Measurements from ENCODE around the gene NOTCH1.

Gene NOTCH1

DNA sequence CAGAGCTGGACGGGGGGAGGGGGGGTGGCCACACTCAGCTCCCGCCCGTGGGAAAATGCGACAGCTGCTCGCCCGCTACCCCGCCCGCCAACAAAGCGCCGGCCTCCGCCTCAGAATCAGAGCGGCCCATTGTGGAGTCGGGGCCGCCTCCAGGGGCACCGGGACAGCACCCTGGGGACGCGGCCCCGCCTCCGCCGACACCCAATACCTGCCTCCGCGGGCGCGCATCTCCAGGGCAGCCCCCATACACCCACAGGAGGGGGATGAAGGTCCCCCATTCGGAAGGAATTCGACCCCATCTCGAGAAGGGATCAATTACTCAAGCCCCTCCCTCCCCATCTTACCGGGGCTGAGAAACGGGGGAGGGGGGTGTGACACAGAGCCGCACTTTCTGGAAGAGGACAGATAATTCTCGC lies 1.3 kb downstream of the NOTCH1 start:
- Histone ChIP-seq H3K9ac (ENCODE audit: low read length) (peak overlapping the region; percentile 23), H3K23ac (ENCODE audit: low read length) (no peak overlapping the region), H3K36me3 (ENCODE audit: control insufficient read depth in 1 of 2, insufficient read depth in 2 of 2, low read length in 2 of 2) (peaks cover 0 to 20% of the 10 kb centered on the region in 2 experiments), H4K12ac (ENCODE audit: low read depth, low read length) (no peak overlapping the region), H3K4me2 (ENCODE audit: low read length) (peak overlapping the region; percentile 73), H3K4me1 (ENCODE audit: control insufficient read depth in 1 of 2, insufficient read depth in 2 of 2, low read length in 2 of 2) (peaks cover 25 to 28% of the 10 kb centered on the region in 2 experiments), H2AK5ac (ENCODE audit: low read length) (no peak overlapping the region), H2BK120ac (ENCODE audit: insufficient read depth, low read length, poor library complexity) (no peak overlapping the region), H3K79me2 (ENCODE audit: control insufficient read depth, insufficient read depth, low read length, poor library complexity) (peaks cover 7% of the 10 kb centered on the region), H3K27me3 (ENCODE audit: insufficient read depth, low read length) (peaks cover 12% of the 10 kb centered on the region), H4K8ac (ENCODE audit: low read depth, low read length) (no peak overlapping the region), H3K4me3 (ENCODE audit: low read depth, low read length) (peak overlapping the region; percentile 77), H3K4ac (ENCODE audit: low read depth, low read length) (no peak overlapping the region), H2AFZ (ENCODE audit: insufficient read depth, low read length, poor library complexity) (peak overlapping the region; percentile 6), H4K91ac (ENCODE audit: low read depth, low read length) (no peak overlapping the region), H3K9me3 (ENCODE audit: insufficient read depth, low read depth, low read length) (peaks cover 2% of the 10 kb centered on the region), H2BK5ac (ENCODE audit: low read depth, low read length, poor library complexity) (no peak overlapping the region), H3K18ac (ENCODE audit: low read length) (peak overlapping the region; percentile 29), H3K79me1 (ENCODE audit: low read length) (peaks cover 14% of the 10 kb centered on the region), H3K14ac (ENCODE audit: low read length) (peak overlapping the region; percentile 30), H3K27ac (ENCODE audit: low read depth, low read length) (no peak overlapping the region), H2BK12ac (ENCODE audit: low read length) (no peak overlapping the region)
- no CpG with 5 or more reads among the region's 31 CpGs for WGBS (ENCODE audit: extremely low coverage, insufficient coverage, insufficient read length)
- peak in 1 of 2 donors; percentile 22 for DNase-seq

DNA sequence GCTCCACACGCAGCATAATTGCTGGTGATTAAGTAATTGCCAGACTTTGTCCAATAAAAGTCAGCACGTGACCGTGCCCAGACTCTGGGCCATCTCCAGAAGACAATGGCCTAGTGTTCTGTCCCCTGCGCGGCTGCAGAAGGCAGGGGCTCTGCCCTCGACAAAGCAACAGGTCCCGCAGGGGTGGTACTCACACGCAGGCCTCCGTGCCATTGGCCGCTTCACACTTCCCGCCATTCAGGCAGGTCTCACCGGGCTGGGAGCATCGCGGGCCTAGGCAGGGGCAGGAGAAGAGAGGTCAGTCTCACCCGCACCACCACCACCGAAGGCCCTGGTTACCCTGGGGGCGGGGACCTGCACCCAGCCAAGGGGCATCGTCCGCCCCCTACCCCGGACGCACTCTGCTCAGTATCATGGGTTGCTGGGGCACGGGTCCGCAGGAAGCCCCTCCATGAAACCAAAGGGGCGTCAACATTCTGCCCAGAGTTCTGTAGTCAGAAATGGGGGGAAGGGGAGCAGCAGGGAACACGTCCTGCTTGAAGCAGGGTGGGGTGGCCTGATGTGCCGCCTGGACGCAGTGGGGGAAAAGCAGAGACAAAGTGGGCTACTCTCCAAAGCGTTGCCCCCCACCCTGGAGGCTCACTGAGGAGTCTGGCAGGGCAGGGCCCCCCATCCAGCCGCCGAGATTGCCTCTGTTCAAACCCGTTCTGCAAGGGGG lies 1.9 kb downstream of the NOTCH1 start:
- no peak overlapping the region for H3K27ac ChIP-seq (ENCODE audit: low read depth, low read length)
- H3K9me3 ChIP-seq (ENCODE audit: insufficient read depth, low read depth, low read length), result peaks cover 2% of the 10 kb centered on the region
- H4K8ac ChIP-seq (ENCODE audit: low read depth, low read length), result peak overlapping the region; percentile 7
- H2BK12ac ChIP-seq (ENCODE audit: low read length), result no peak overlapping the region
- H3K4me3 ChIP-seq (ENCODE audit: low read depth, low read length), result peak overlapping the region; percentile 77
- peaks cover 7% of the 10 kb centered on the region for H3K79me2 ChIP-seq (ENCODE audit: control insufficient read depth, insufficient read depth, low read length, poor library complexity)
- H2BK5ac ChIP-seq (ENCODE audit: low read depth, low read length, poor library complexity), result no peak overlapping the region
- H3K23ac ChIP-seq (ENCODE audit: low read length), result no peak overlapping the region
- H3K79me1 ChIP-seq (ENCODE audit: low read length), result peaks cover 13% of the 10 kb centered on the region
- no peak overlapping the region for H2BK120ac ChIP-seq (ENCODE audit: insufficient read depth, low read length, poor library complexity)
- no peak overlapping the region for H3K4ac ChIP-seq (ENCODE audit: low read depth, low read length)
- no peak overlapping the region for H2AK5ac ChIP-seq (ENCODE audit: low read length)
- DNase-seq, result no peak
- peak overlapping the region; percentile 73 for H3K4me2 ChIP-seq (ENCODE audit: low read length)
- H2AFZ ChIP-seq (ENCODE audit: insufficient read depth, low read length, poor library complexity), result no peak overlapping the region
- H3K36me3 ChIP-seq (ENCODE audit: control insufficient read depth in 1 of 2, insufficient read depth in 2 of 2, low read length in 2 of 2), result peaks cover 0 to 20% of the 10 kb centered on the region in 2 experiments
- no peak overlapping the region for H4K91ac ChIP-seq (ENCODE audit: low read depth, low read length)
- no CpG with 5 or more reads among the region's 31 CpGs for WGBS (ENCODE audit: extremely low coverage, insufficient coverage, insufficient read length)
- H3K14ac ChIP-seq (ENCODE audit: low read length), result no peak overlapping the region
- H3K27me3 ChIP-seq (ENCODE audit: insufficient read depth, low read length), result peaks cover 12% of the 10 kb centered on the region
- H3K18ac ChIP-seq (ENCODE audit: low read length), result no peak overlapping the region
- no peak overlapping the region for H3K9ac ChIP-seq (ENCODE audit: low read length)
- peaks cover 25 to 28% of the 10 kb centered on the region in 2 experiments for H3K4me1 ChIP-seq (ENCODE audit: control insufficient read depth in 1 of 2, insufficient read depth in 2 of 2, low read length in 2 of 2)
- H4K12ac ChIP-seq (ENCODE audit: low read depth, low read length), result no peak overlapping the region

DNA sequence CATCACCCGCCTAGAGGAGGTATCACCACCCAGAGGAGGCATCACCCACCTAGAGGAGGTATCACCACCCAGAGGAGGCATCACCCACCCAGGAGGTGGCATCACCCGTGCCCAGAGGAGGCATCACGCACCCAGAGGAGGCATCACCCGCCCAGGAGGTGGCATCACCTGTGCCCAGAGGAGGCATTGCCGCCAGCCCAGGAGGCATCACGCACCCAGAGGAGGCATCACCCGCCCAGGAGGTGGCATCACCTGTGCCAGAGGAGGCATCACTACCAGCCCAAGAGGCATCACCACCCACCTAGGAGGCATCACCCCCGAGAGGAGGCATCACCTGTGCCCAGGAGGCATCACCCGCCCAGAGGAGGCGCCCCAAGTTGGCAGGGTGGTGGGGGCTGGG lies 2.6 kb downstream of the NOTCH1 start:
- Histone ChIP-seq H2AK5ac (ENCODE audit: low read length) (no peak overlapping the region), H3K14ac (ENCODE audit: low read length) (no peak overlapping the region), H3K27ac (ENCODE audit: low read depth, low read length) (no peak overlapping the region), H3K4me2 (ENCODE audit: low read length) (no peak overlapping the region), H3K79me1 (ENCODE audit: low read length) (peaks cover 13% of the 10 kb centered on the region), H3K9me3 (ENCODE audit: insufficient read depth, low read depth, low read length) (peaks cover 2% of the 10 kb centered on the region), H4K91ac (ENCODE audit: low read depth, low read length) (no peak overlapping the region), H3K27me3 (ENCODE audit: insufficient read depth, low read length) (peaks cover 12% of the 10 kb centered on the region), H2BK5ac (ENCODE audit: low read depth, low read length, poor library complexity) (no peak overlapping the region), H3K4me3 (ENCODE audit: low read depth, low read length) (no peak overlapping the region), H4K8ac (ENCODE audit: low read depth, low read length) (no peak overlapping the region), H2BK12ac (ENCODE audit: low read length) (no peak overlapping the region), H3K18ac (ENCODE audit: low read length) (no peak overlapping the region), H3K9ac (ENCODE audit: low read length) (no peak overlapping the region), H2AFZ (ENCODE audit: insufficient read depth, low read length, poor library complexity) (no peak overlapping the region), H2BK120ac (ENCODE audit: insufficient read depth, low read length, poor library complexity) (no peak overlapping the region), H4K12ac (ENCODE audit: low read depth, low read length) (no peak overlapping the region), H3K79me2 (ENCODE audit: control insufficient read depth, insufficient read depth, low read length, poor library complexity) (peaks cover 7% of the 10 kb centered on the region), H3K23ac (ENCODE audit: low read length) (no peak overlapping the region), H3K4ac (ENCODE audit: low read depth, low read length) (no peak overlapping the region), H3K4me1 (ENCODE audit: control insufficient read depth in 1 of 2, insufficient read depth in 2 of 2, low read length in 2 of 2) (peaks cover 25 to 28% of the 10 kb centered on the region in 2 experiments), H3K36me3 (ENCODE audit: control insufficient read depth in 1 of 2, insufficient read depth in 2 of 2, low read length in 2 of 2) (peaks cover 0 to 20% of the 10 kb centered on the region in 2 experiments)
- DNase-seq, result no peak
- no CpG with 5 or more reads among the region's 10 CpGs for WGBS (ENCODE audit: extremely low coverage, insufficient coverage, insufficient read length)

DNA sequence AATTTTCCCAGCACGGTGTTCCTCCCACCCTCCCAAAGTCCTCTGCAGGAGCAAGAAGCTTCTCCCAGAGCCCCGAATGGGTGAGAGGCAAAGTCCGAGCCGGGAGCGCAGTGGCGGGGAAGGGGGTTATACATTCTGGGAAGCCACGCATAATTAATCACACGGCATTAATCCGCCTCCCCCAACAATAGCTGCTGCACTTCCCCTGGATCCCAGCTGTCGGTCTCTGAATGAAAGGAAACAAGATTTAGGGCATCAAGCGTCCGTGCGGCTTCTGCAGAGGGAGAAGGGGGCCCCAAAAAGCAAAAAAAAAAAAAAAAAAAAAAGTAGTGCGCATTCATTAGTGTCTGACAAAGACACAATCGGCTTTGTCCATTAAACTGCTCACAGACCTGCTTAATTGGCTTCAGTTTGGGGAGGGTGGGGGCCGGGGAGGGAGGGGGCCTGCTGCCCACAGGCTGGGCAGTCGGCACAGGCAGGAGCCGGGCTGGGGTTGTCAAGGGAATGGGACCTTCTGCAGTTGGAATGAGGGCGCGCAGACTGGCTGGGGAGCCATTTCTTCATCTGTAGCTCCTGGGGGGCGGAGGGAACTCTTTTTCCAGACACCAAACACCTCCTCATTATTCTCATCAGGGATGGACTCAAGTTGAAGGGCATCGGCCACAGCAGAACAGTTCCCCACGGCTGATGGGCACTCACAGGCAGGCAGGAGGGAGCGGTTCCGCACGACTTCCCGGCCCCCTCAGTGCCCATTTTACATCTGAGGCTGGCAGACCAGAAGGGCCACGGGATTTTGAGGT lies 3.4 kb downstream of the NOTCH1 start:
- no peak overlapping the region for H2AFZ ChIP-seq (ENCODE audit: insufficient read depth, low read length, poor library complexity)
- no peak overlapping the region for H2AK5ac ChIP-seq (ENCODE audit: low read length)
- no peak overlapping the region for H3K23ac ChIP-seq (ENCODE audit: low read length)
- DNase-seq, result no peak
- H2BK5ac ChIP-seq (ENCODE audit: low read depth, low read length, poor library complexity), result no peak overlapping the region
- no CpG with 5 or more reads among the region's 28 CpGs for WGBS (ENCODE audit: extremely low coverage, insufficient coverage, insufficient read length)
- H3K18ac ChIP-seq (ENCODE audit: low read length), result no peak overlapping the region
- H2BK12ac ChIP-seq (ENCODE audit: low read length), result no peak overlapping the region
- H3K4me3 ChIP-seq (ENCODE audit: low read depth, low read length), result no peak overlapping the region
- no peak overlapping the region for H4K91ac ChIP-seq (ENCODE audit: low read depth, low read length)
- H3K27me3 ChIP-seq (ENCODE audit: insufficient read depth, low read length), result peaks cover 12% of the 10 kb centered on the region
- no peak overlapping the region for H3K27ac ChIP-seq (ENCODE audit: low read depth, low read length)
- peaks cover 13% of the 10 kb centered on the region for H3K79me1 ChIP-seq (ENCODE audit: low read length)
- H3K79me2 ChIP-seq (ENCODE audit: control insufficient read depth, insufficient read depth, low read length, poor library complexity), result peaks cover 7% of the 10 kb centered on the region
- no peak overlapping the region for H3K14ac ChIP-seq (ENCODE audit: low read length)
- H3K4ac ChIP-seq (ENCODE audit: low read depth, low read length), result no peak overlapping the region
- no peak overlapping the region for H4K8ac ChIP-seq (ENCODE audit: low read depth, low read length)
- H3K36me3 ChIP-seq (ENCODE audit: control insufficient read depth in 1 of 2, insufficient read depth in 2 of 2, low read length in 2 of 2), result peaks cover 0 to 20% of the 10 kb centered on the region in 2 experiments
- no peak overlapping the region for H3K4me2 ChIP-seq (ENCODE audit: low read length)
- no peak overlapping the region for H2BK120ac ChIP-seq (ENCODE audit: insufficient read depth, low read length, poor library complexity)
- H3K9ac ChIP-seq (ENCODE audit: low read length), result no peak overlapping the region
- H4K12ac ChIP-seq (ENCODE audit: low read depth, low read length), result no peak overlapping the region
- peaks cover 2% of the 10 kb centered on the region for H3K9me3 ChIP-seq (ENCODE audit: insufficient read depth, low read depth, low read length)
- peaks cover 22 to 26% of the 10 kb centered on the region in 2 experiments for H3K4me1 ChIP-seq (ENCODE audit: control insufficient read depth in 1 of 2, insufficient read depth in 2 of 2, low read length in 2 of 2)
